GM18520 (cell line): ENCODE measurements around the gene PCED1B.

Experiments used
- ATAC-seq: cut with Tn5 transposase; IDR thresholded peaks from one replicate; pipeline ENCODE4 v1.9.1; 2021; ENCODE audit not compliant: unreplicated experiment

Gene PCED1B

GRCh38 chr12:47067176-47067575 is 12.2 kb upstream of the PCED1B start:
- ATAC-seq = no peak

- ATAC-seq = no peak
Measured at GRCh38 chr12:47067771-47068431, 11.5 kb upstream of the PCED1B start.

GRCh38 chr12:47068539-47068938 is 10.9 kb upstream of the PCED1B start:
- no peak for ATAC-seq

DNA sequence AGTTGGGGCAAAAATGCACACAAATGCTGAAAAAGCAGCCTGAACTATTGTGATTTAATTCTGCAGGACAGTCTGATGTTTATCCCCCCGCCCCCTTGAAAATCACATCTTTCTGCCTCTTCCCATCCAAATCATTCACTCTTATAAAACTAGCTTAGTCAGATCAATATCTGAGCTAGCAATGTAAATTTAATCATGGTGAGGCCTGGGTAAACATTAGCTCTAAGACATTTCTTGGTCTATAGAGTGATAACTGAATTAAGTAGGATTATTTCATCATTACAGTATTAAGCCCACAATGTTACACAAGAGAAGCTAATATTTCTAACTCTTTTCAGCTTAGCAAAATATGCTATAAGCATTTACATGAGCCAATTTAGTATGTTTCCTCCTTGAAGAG is 9.1 kb upstream of the PCED1B start:
- no peak for ATAC-seq

- no peak for ATAC-seq
Measured at GRCh38 chr12:47071241-47071852, 8.1 kb upstream of the PCED1B start.

DNA sequence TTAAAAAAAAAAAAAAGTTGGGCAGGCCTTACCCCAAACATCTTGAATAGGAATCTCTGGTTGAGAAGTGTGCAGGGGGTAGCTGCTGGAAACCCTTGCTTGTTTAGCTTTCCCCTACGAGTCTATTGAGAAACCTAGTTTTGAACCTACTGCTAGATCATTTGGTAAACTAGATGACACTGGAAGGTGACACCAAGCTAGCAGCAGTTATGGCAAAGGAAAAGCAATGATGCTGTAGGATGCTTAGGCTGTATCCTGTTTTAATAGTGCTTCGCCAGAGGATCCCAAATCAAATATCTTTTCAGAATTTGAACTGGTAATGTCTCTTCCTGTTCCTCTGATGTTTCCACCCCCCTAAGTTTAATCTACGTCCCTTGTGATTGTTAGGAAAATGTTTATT is 5.5 kb upstream of the PCED1B start:
- no peak for ATAC-seq

DNA sequence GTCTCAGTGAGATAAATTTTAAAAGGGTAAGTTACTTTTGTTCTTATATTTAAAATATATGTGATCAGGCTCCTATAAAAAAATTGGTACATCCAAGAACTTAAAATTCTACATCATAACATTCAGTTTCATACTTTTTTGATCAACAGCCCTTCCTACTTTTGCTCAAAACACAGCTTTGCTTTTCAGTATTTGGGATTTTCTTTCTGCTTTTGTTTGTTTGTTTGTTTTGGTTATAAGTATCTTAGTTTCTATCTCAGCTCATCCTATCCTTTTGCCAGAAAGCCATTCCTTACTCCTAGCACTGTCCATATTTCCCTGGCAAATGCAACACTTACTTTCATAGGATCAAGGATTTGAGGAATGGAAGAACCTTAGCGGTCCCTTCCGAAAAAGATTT is 4.7 kb upstream of the PCED1B start:
- ATAC-seq = no peak

- no peak for ATAC-seq
Measured at GRCh38 chr12:47075192-47076084, 4.0 kb upstream of the PCED1B start.

DNA sequence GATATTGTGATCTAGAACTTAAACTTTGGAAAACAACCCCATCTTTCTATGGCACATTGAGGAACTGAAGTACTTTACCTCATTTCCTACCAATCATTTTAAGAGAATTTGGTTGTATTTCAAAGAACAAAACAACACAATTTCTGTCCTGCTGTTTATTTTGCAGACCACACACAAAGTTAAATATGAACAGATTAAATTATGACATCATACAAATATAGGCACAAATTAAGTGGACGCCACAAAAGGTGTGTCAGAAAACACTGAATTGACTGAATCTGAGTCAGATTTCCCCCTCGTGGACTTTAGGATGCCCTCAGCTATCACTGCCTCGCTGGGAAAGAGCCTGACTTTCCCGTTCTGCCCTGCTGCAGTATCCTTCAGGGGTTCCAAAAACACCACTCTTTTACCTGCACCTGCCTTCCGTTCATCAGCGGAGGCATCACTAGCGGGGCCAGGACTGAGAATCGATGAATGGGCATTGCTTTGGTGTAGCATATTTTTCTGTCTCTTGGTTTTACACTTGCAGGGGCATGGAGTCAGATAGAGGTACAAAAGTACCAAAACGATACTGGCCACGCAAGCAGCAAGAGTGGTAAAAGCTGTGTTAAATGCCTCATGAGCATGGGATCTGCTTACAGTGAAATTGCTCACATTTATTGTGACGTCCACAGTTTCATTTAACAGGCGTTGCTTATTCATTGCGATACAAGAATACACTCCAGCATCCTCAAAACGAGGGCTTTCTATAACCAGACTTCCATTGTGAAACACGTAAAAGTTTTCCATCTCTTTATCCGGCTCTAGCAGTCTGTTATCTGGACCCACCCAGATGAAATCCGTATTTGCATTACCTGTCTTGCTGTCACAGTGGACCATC is 2.0 kb upstream of the PCED1B start:
- no peak for ATAC-seq

DNA sequence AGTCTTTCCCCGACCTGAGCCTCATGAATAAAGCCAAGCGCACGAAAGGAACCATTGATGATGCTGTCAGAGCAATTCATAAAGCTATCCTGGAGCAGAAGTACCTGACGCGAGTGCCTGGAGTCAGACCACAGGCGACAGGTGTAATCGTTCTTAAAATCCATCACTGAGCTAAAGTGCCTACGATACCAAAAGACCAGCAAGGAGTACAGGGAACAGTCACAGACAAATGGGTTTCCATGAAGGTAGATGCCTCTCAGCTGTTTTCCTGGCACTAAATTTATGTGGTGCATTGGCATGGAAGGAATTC is 1.4 kb upstream of the PCED1B start:
- ATAC-seq = no peak

DNA sequence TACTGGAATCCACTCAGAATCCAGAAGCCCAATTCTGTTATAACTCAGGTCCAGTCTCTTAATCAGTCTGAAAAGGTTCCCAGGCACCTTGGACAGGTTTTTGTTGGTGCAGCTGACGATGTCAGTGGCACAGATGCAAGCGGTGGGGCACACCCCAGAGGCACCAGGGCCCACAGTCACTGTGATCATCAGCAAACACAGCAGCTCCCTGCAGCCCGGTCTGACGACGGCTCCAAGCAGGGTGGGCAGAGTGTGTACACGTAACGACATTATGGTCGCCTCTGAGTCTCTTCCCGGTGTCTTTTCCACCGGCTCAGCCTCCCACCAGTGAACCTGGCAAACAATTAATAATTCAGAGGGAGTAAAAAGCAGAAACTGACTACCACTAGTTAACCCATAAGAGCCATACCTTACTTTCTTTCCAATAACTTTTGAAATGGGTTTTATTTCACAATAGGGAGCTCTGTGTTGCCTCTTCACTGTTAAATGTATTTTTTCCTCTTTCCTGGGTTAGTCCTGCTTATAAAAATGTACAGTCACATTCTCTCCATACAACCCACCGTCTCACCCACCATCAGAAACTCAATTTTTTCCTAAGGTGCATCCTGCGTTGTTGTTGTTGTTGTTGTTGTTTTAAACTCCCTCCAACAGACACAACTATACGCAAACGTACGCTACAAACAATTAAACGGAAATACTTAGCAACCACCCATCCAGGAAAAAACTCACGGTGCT is 521 bp upstream of the PCED1B start:
- ATAC-seq = no peak

DNA sequence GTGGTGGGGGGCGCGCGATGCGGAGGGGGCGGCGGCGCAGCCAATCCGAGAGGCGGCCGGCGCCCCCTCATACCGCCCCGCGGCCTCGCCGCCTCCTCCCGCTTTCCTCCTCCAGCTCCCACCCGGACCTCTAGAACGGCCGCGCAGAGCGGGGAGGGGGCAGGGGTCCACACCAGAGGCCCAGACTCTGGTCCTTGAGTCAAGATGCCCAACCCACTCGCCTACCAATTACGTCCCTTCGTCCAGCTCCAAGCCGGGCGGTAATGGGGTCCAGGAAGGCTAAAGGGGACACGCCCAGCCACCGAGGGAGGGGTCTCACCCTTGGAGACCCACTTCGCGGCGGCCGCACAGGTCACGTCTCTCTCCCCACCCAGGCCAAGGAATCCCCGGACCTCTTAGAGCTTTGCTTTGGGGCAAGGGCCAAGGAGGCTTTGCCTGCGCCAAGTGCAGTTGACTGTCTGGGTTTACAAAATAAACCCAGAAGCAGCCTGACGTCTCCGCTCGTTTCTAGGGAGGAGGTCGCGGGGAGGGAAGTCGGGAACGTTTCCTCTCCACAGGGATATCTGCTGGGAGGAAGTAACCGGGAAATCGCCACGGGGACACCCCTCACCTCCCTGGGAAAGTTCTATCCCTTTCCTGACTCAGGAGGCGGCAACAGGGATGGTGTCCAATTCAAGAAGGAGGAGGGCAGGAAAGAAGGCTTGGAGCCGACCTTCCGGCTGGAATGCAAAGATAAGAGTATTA is 732 bp downstream of the PCED1B start:
- no peak for ATAC-seq

GRCh38 chr12:47080725-47081502 is 1.5 kb downstream of the PCED1B start:
- ATAC-seq = no peak

- ATAC-seq = no peak
Measured at GRCh38 chr12:47082283-47082682, 2.9 kb downstream of the PCED1B start.

- no peak for ATAC-seq
Measured at GRCh38 chr12:47082796-47083621, 3.6 kb downstream of the PCED1B start.

- ATAC-seq = no peak
Measured at GRCh38 chr12:47084172-47084571, 4.8 kb downstream of the PCED1B start.

DNA sequence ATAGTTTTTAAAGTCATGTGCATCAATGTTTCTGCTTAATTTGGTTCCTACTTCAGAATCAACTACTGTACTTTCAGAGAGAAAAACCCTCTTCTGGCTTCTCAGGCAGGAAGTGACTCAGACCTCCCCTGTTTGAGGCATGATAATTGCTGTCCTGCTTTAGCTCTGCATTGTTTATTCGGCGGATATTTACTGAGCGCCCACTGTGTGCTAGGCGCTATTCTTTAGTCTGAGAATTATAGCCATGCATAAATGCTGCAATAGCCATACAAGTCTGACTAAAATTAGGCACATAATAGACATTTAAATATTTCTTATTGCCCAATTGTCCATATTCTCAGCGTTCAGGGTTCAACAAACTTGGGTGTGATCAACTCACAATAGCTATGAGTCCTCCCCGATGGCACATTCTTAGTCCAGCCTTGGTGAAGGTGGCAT is 6.4 kb downstream of the PCED1B start:
- no peak for ATAC-seq

- ATAC-seq = no peak
Measured at GRCh38 chr12:47087088-47087688, 7.8 kb downstream of the PCED1B start.
